ENCODE data around the gene ZBP1.

ZBP1 gene

GRCh38 chr20:57617079-57617795, 3.0 kb downstream of the ZBP1 start:
- no peak overlapping the region for H3K27ac ChIP-seq
- CTCF ChIA-PET: interaction anchor here (0.6 kb wide), 3 partner anchors 15 to 465 kb away, joined by 3 read pairs; no protein-coding TSS in a partner anchor
- TF ChIP-seq, protein P1, sequence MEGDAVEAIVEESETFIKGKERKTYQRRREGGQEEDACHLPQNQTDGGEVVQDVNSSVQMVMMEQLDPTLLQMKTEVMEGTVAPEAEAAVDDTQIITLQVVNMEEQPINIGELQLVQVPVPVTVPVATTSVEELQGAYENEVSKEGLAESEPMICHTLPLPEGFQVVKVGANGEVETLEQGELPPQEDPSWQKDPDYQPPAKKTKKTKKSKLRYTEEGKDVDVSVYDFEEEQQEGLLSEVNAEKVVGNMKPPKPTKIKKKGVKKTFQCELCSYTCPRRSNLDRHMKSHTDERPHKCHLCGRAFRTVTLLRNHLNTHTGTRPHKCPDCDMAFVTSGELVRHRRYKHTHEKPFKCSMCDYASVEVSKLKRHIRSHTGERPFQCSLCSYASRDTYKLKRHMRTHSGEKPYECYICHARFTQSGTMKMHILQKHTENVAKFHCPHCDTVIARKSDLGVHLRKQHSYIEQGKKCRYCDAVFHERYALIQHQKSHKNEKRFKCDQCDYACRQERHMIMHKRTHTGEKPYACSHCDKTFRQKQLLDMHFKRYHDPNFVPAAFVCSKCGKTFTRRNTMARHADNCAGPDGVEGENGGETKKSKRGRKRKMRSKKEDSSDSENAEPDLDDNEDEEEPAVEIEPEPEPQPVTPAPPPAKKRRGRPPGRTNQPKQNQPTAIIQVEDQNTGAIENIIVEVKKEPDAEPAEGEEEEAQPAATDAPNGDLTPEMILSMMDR (conservative IDR thresholded peaks at IDR 0.05; ENCODE audit: low read depth): no peak
- no peak for DNase-seq (ENCODE audit: low spot score)
- POLR2A ChIA-PET (ENCODE audit: low non-redundant PET): interaction anchor here (1.1 kb wide), 1 partner anchor 109 kb away, joined by 3 read pairs; no protein-coding TSS in a partner anchor

- no peak for DNase-seq (ENCODE audit: low spot score)
- TF ChIP-seq, protein P1 (conservative IDR thresholded peaks at IDR 0.05; ENCODE audit: low read depth): no peak
- ChIA-PET POLR2A (ENCODE audit: low non-redundant PET) (interaction anchor here (0.8 kb wide), 1 partner anchor 16 kb away, joined by 4 read pairs; no protein-coding TSS in a partner anchor), CTCF (interaction anchor here (0.6 to 0.7 kb wide), 5 partner anchors 39 to 1003 kb away, joined by 3 to 5 read pairs (median 3); no protein-coding TSS in a partner anchor)
- H3K27ac ChIP-seq: no peak overlapping the region
Measured at GRCh38 chr20:57616143-57616951, 3.9 kb downstream of the ZBP1 start.

DNA sequence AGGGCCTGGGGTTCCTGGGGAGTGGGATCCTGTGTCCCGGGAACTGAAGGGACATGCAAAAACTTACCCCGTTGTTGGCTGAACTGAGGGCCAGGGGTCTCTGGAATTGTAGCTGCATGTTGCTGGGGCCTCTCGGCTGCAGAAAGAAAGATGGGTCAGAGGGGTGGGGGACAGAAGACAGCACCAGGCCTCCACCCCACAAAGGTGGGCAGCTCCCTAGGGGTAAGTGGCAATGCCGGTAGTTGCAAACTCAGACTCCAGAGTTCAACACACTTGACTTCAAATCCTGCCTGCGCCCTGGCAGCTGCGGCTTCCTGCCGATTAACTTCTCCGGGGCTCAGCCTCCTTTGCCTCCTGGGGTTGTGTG, 4.8 kb downstream of the ZBP1 start:
- no peak overlapping the region for H3K27ac ChIP-seq
- DNase-seq (ENCODE audit: low spot score): no peak
- ChIA-PET CTCF (interaction anchor here (0.6 kb wide), 3 partner anchors 475 to 1928 kb away, joined by 3 to 5 read pairs (median 3); no protein-coding TSS in a partner anchor), POLR2A (ENCODE audit: low non-redundant PET) (no interaction called here)
- TF ChIP-seq, protein P1 (conservative IDR thresholded peaks at IDR 0.05; ENCODE audit: low read depth): no peak

DNA sequence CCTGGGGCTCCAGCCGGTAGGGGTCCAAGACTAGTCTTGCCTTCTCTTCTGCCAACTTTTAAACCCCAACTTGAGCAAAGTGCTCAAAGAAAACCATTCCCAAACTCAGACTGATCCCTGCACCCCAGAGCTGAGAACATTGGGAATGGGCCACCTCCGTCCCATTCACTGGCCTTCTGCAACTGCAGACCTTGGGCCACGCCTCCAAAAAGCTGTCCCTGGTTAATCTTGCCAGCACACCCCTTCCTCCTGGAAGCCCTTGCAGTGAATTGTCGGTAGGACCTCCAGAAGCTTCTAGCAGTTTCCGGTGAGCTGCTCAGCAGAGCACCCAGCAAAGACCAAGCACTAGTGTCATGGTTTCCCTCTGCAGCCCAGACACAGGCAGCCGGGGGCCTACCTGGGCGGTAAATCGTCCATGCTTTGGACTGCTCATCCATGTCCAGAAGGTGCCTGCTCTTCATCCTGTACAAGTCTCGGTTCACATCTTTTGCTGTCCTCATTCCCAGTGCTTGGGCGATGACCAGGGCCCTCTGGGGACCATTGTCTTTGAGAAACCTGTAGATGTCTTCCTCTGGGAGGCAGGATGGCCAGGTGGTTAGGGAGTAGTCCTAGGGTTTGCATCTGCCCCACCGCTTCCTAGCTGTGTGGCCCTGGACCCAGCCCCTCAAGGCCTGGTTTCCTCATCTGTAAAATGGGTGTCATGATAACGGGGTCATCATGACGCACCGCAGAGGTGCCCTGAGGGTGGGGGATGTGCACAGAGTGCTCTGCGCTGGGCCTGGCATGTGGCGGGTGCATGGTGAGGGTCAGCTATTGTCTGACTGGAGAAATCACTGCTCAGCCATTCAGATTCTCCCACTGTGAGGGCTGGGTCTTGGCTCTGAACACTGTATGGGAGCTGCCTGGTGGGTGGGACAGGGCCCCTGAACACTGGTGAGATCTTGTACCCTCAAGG, 5.5 kb downstream of the ZBP1 start:
- TF ChIP-seq, protein P1 (conservative IDR thresholded peaks at IDR 0.05; ENCODE audit: low read depth): no peak
- CTCF ChIA-PET: interaction anchor here (0.6 to 1.8 kb wide), 5 partner anchors 8 to 1927 kb away, joined by 3 to 8 read pairs (median 4); no protein-coding TSS in a partner anchor
- H3K27ac ChIP-seq: no peak overlapping the region
- POLR2A ChIA-PET (ENCODE audit: low non-redundant PET): no interaction called here
- no peak for DNase-seq (ENCODE audit: low spot score)

GRCh38 chr20:57613481-57613921, 6.7 kb downstream of the ZBP1 start:
- TF ChIP-seq, protein P1 (conservative IDR thresholded peaks at IDR 0.05; ENCODE audit: low read depth): no peak
- DNase-seq (ENCODE audit: low spot score): no peak
- ChIA-PET CTCF (interaction anchor here (1.8 kb wide), 1 partner anchor 9 kb away, joined by 8 read pairs; no protein-coding TSS in a partner anchor), POLR2A (ENCODE audit: low non-redundant PET) (no interaction called here)
- H3K27ac ChIP-seq: no peak overlapping the region
